Thyroid gland (tissue), 4 donors: ENCODE data around the gene DNAH17.

Experiments used
- CTCF ChIP-seq, 6 experiments: fragments of 200-600 bp in 3 of 6; fragments of 450-650 bp in 3 of 6; sonication (generic) in 3 of 6; IDR thresholded peaks; one replicate each; pipeline ENCODE4 v1.5.1; 2016 to 2019; ENCODE audit warnings: antibody characterized with exemption in 6 of 6, mild to moderate bottlenecking in 2 of 6, inconsistent platforms in 1 of 6, moderate library complexity in 1 of 6
- POLR2A ChIP-seq, 2 donors: fragments of 450-650 bp; IDR thresholded peaks; one replicate each; pipeline ENCODE4 v1.6.1; 2017; ENCODE audit warnings: antibody characterized with exemption in 2 of 2, mild to moderate bottlenecking in 2 of 2, moderate library complexity in 1 of 2

DNA sequence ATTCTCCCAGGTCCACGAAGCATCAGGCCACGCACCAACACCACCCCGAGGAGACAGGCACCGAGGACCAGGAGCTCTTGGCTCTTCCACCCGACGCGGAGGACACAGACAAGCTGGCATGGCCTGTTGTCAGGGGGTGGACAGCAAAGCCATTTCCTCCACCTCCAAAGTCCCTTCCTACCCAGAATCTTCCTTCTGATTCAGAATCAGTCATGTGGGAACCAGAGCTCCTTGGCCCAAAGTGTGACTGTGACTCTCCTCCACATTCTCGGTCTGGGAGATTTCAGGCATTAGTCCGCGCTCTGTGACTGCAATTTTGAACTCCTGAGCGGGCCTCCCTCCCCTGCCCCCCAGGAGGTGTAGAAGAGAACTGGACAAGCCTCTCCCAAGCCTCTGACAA, 9.2 kb downstream of the DNAH17 start:
- TF ChIP-seq POLR2A (IDR thresholded peaks at IDR 0.05) = no peak
- no peak for TF ChIP-seq CTCF (IDR thresholded peaks at IDR 0.05)
